Mesendoderm (in vitro differentiated cells): Measurements from ENCODE around the gene PDE6G.

Experiments used
- DNase-seq: peaks from one replicate; pipeline ENCODE4 v3.0.0; 2013
- H2AK5ac ChIP-seq: 2 replicates; pipeline ENCODE4 v1.6.1; 2013; ENCODE audit warnings: low read length, inconsistent platforms
- H2BK120ac ChIP-seq: 2 replicates; pipeline ENCODE4 v1.6.1; 2013; ENCODE audit warnings: low read depth, mild to moderate bottlenecking, low read length, moderate library complexity, mixed read lengths
- H2BK15ac ChIP-seq: replicated peaks from 2 replicates; pipeline ENCODE4 v1.6.1; 2013; ENCODE audit warnings: low read depth, mild to moderate bottlenecking, moderate library complexity
- H2BK5ac ChIP-seq: 2 replicates; pipeline ENCODE4 v1.6.1; 2013; ENCODE audit warnings: low read length, inconsistent platforms
- H3K18ac ChIP-seq: 2 replicates; pipeline ENCODE4 v1.6.1; 2013; ENCODE audit warnings: mild to moderate bottlenecking, low read length, mixed read lengths
- H3K23ac ChIP-seq: one replicate; pipeline ENCODE4 v1.6.1; 2013; ENCODE audit warnings: low read length
- H3K27ac ChIP-seq: 2 replicates; pipeline ENCODE4 v1.5.1; 2013; ENCODE audit warnings: low read depth, mild to moderate bottlenecking, inconsistent platforms, low read length, moderate library complexity
- H3K27me3 ChIP-seq: 2 replicates; pipeline ENCODE4 v1.6.1; 2013; ENCODE audit warnings: low read length, control low read depth, mild to moderate bottlenecking, inconsistent platforms; ENCODE audit not compliant: insufficient read depth, poor library complexity
- H3K36me3 ChIP-seq: 2 replicates; pipeline ENCODE4 v1.6.1; 2013; ENCODE audit warnings: low read length, inconsistent platforms; ENCODE audit not compliant: control insufficient read depth, insufficient read depth
- H3K4ac ChIP-seq: one replicate; pipeline ENCODE4 v1.6.1; 2013; ENCODE audit warnings: low read depth, mild to moderate bottlenecking, low read length, moderate library complexity
- H3K4me1 ChIP-seq: 2 replicates; pipeline ENCODE4 v1.6.1; 2013; ENCODE audit warnings: low read depth, low read length, inconsistent platforms; ENCODE audit not compliant: control insufficient read depth
- H3K4me2 ChIP-seq: 2 replicates; pipeline ENCODE4 v1.6.1; 2013; ENCODE audit warnings: low read length
- H3K4me3 ChIP-seq: 2 replicates; pipeline ENCODE4 v1.5.1; 2013; ENCODE audit warnings: mild to moderate bottlenecking, low read length
- H3K56ac ChIP-seq: one replicate; pipeline ENCODE4 v1.6.1; 2013; ENCODE audit warnings: low read length
- H3K79me1 ChIP-seq: 2 replicates; pipeline ENCODE4 v1.6.1; 2013; ENCODE audit warnings: low read length, inconsistent platforms
- H3K79me2 ChIP-seq: 2 replicates; pipeline ENCODE4 v1.6.1; 2013; ENCODE audit warnings: mild to moderate bottlenecking, low read length; ENCODE audit not compliant: control insufficient read depth, insufficient read depth
- H3K9ac ChIP-seq: 2 replicates; pipeline ENCODE4 v1.6.1; 2013; ENCODE audit warnings: low read length, inconsistent platforms
- H4K5ac ChIP-seq: one replicate; pipeline ENCODE4 v1.6.1; 2013; ENCODE audit warnings: low read length
- H4K8ac ChIP-seq: one replicate; pipeline ENCODE4 v1.6.1; 2013; ENCODE audit warnings: low read depth, mild to moderate bottlenecking, control low read depth, low read length, moderate library complexity
- WGBS: extraction: QIAGEN DNeasy Blood & Tissue Kit; methylation state at CpG from one replicate; pipeline ENCODE4 v1.1.7; 2013; ENCODE audit warnings: low lambda C conversion rate, missing lambda C conversion rate; ENCODE audit not compliant: insufficient coverage; ENCODE audit errors: extremely low coverage; 5-methylcytosine and 5-hydroxymethylcytosine counted together

The PDE6G gene

GRCh38 chr17:81664051-81664470 lies 7.7 kb upstream of the PDE6G start:
- no peak overlapping the region for H4K5ac ChIP-seq
- no peak for DNase-seq
- no peak overlapping the region for H3K9ac ChIP-seq
- no peak overlapping the region for H3K27ac ChIP-seq
- H3K23ac ChIP-seq, result no peak overlapping the region
- H3K27me3 ChIP-seq, result no peaks in the 10 kb centered on the region
- WGBS, result no CpG with 5 or more reads among the region's 7 CpGs
- peaks cover 18% of the 10 kb centered on the region for H3K79me1 ChIP-seq
- no peak overlapping the region for H2BK120ac ChIP-seq
- H3K56ac ChIP-seq, result no peak overlapping the region
- no peak overlapping the region for H2BK5ac ChIP-seq
- H3K4me1 ChIP-seq, result peaks cover 9% of the 10 kb centered on the region
- no peak overlapping the region for H2AK5ac ChIP-seq
- H3K4me2 ChIP-seq, result no peak overlapping the region
- H4K8ac ChIP-seq, result no peak overlapping the region
- no peak overlapping the region for H3K4me3 ChIP-seq
- H3K79me2 ChIP-seq, result peaks cover 18% of the 10 kb centered on the region
- H3K36me3 ChIP-seq, result peaks cover 3% of the 10 kb centered on the region
- no peak overlapping the region for H3K18ac ChIP-seq
- H3K4ac ChIP-seq, result no peak overlapping the region
- no peak overlapping the region for H2BK15ac ChIP-seq

- Histone ChIP-seq H3K36me3 (no peaks in the 10 kb centered on the region), H3K4me2 (no peak overlapping the region), H4K5ac (no peak overlapping the region), H2AK5ac (no peak overlapping the region), H3K18ac (no peak overlapping the region), H3K79me1 (peaks cover 9% of the 10 kb centered on the region), H2BK5ac (no peak overlapping the region), H3K4ac (no peak overlapping the region), H3K4me1 (peaks cover 4% of the 10 kb centered on the region), H3K9ac (no peak overlapping the region), H2BK120ac (no peak overlapping the region), H4K8ac (no peak overlapping the region), H3K4me3 (no peak overlapping the region), H2BK15ac (no peak overlapping the region), H3K79me2 (peaks cover 6% of the 10 kb centered on the region), H3K27me3 (no peaks in the 10 kb centered on the region), H3K23ac (no peak overlapping the region), H3K56ac (no peak overlapping the region), H3K27ac (no peak overlapping the region)
- no CpG with 5 or more reads among the region's 4 CpGs for whole genome bisulfite sequencing
- DNase-seq, result no peak
These were observed 5.7 kb upstream of the PDE6G start for GRCh38 chr17:81662002-81662401.

GRCh38 chr17:81660441-81660840 lies 4.1 kb upstream of the PDE6G start:
- no peak overlapping the region for H3K27ac ChIP-seq
- no peak overlapping the region for H4K5ac ChIP-seq
- no peak overlapping the region for H3K9ac ChIP-seq
- peaks cover 1% of the 10 kb centered on the region for H3K4me1 ChIP-seq
- H3K79me2 ChIP-seq, result no peaks in the 10 kb centered on the region
- no peak overlapping the region for H3K23ac ChIP-seq
- H3K4me3 ChIP-seq, result no peak overlapping the region
- H2BK15ac ChIP-seq, result no peak overlapping the region
- H3K4me2 ChIP-seq, result no peak overlapping the region
- H3K4ac ChIP-seq, result no peak overlapping the region
- H3K56ac ChIP-seq, result no peak overlapping the region
- no CpG with 5 or more reads among the region's 9 CpGs for WGBS
- H3K18ac ChIP-seq, result no peak overlapping the region
- no peak overlapping the region for H2BK120ac ChIP-seq
- no peaks in the 10 kb centered on the region for H3K27me3 ChIP-seq
- no peak overlapping the region for H2BK5ac ChIP-seq
- H3K36me3 ChIP-seq, result no peaks in the 10 kb centered on the region
- DNase-seq, result no peak
- H2AK5ac ChIP-seq, result no peak overlapping the region
- no peak overlapping the region for H4K8ac ChIP-seq
- H3K79me1 ChIP-seq, result peaks cover 2% of the 10 kb centered on the region

GRCh38 chr17:81659038-81659437 lies 2.7 kb upstream of the PDE6G start:
- no CpG with 5 or more reads among the region's 5 CpGs for WGBS
- H4K8ac ChIP-seq, result no peak overlapping the region
- no peak overlapping the region for H3K4me3 ChIP-seq
- H3K27ac ChIP-seq, result no peak overlapping the region
- H3K36me3 ChIP-seq, result no peaks in the 10 kb centered on the region
- no peak overlapping the region for H2BK120ac ChIP-seq
- no peaks in the 10 kb centered on the region for H3K79me1 ChIP-seq
- no peak overlapping the region for H2AK5ac ChIP-seq
- no peaks in the 10 kb centered on the region for H3K27me3 ChIP-seq
- H3K4me1 ChIP-seq, result no peaks in the 10 kb centered on the region
- no peak overlapping the region for H3K18ac ChIP-seq
- no peak overlapping the region for H3K9ac ChIP-seq
- no peaks in the 10 kb centered on the region for H3K79me2 ChIP-seq
- DNase-seq, result no peak
- no peak overlapping the region for H3K4ac ChIP-seq
- H2BK5ac ChIP-seq, result no peak overlapping the region
- H2BK15ac ChIP-seq, result no peak overlapping the region
- H4K5ac ChIP-seq, result no peak overlapping the region
- H3K23ac ChIP-seq, result no peak overlapping the region
- H3K4me2 ChIP-seq, result no peak overlapping the region
- no peak overlapping the region for H3K56ac ChIP-seq

- no peak overlapping the region for H3K9ac ChIP-seq
- H2BK120ac ChIP-seq, result no peak overlapping the region
- H2BK5ac ChIP-seq, result no peak overlapping the region
- WGBS, result no CpG with 5 or more reads among the region's 4 CpGs
- H2AK5ac ChIP-seq, result no peak overlapping the region
- H3K4me3 ChIP-seq, result no peak overlapping the region
- no peaks in the 10 kb centered on the region for H3K27me3 ChIP-seq
- no peak overlapping the region for H2BK15ac ChIP-seq
- peaks cover 4% of the 10 kb centered on the region for H3K4me1 ChIP-seq
- no peaks in the 10 kb centered on the region for H3K79me1 ChIP-seq
- H3K36me3 ChIP-seq, result no peaks in the 10 kb centered on the region
- H3K18ac ChIP-seq, result no peak overlapping the region
- no peak overlapping the region for H3K56ac ChIP-seq
- H3K27ac ChIP-seq, result no peak overlapping the region
- H3K23ac ChIP-seq, result no peak overlapping the region
- H4K8ac ChIP-seq, result no peak overlapping the region
- H3K4ac ChIP-seq, result no peak overlapping the region
- no peak for DNase-seq
- no peak overlapping the region for H3K4me2 ChIP-seq
- no peaks in the 10 kb centered on the region for H3K79me2 ChIP-seq
- H4K5ac ChIP-seq, result no peak overlapping the region
These were observed 493 bp upstream of the PDE6G start for GRCh38 chr17:81656835-81657234.

GRCh38 chr17:81655378-81656117 lies 794 bp downstream of the PDE6G start:
- no peak overlapping the region for H3K56ac ChIP-seq
- no peaks in the 10 kb centered on the region for H3K27me3 ChIP-seq
- no peaks in the 10 kb centered on the region for H3K79me1 ChIP-seq
- no peaks in the 10 kb centered on the region for H3K36me3 ChIP-seq
- no peak overlapping the region for H2BK5ac ChIP-seq
- H3K4me3 ChIP-seq, result no peak overlapping the region
- no CpG with 5 or more reads among the region's 18 CpGs for WGBS
- H2BK120ac ChIP-seq, result no peak overlapping the region
- H4K8ac ChIP-seq, result no peak overlapping the region
- H3K18ac ChIP-seq, result no peak overlapping the region
- no peak overlapping the region for H3K4me2 ChIP-seq
- H3K4ac ChIP-seq, result no peak overlapping the region
- no peak overlapping the region for H2BK15ac ChIP-seq
- no peak for DNase-seq
- H3K4me1 ChIP-seq, result peaks cover 4% of the 10 kb centered on the region
- no peak overlapping the region for H3K27ac ChIP-seq
- no peak overlapping the region for H3K9ac ChIP-seq
- H2AK5ac ChIP-seq, result no peak overlapping the region
- no peaks in the 10 kb centered on the region for H3K79me2 ChIP-seq
- H3K23ac ChIP-seq, result no peak overlapping the region
- no peak overlapping the region for H4K5ac ChIP-seq
